ENCODE measurements around the gene FDXR. TPM values are rescaled to one million over a fixed set of nuclear protein-coding genes. Genes with fewer than 3 reads are reported as not detected.
A peak's percentile ranks its signal among the peaks of the same experiment; 100 is the strongest.

Gene FDXR
- total RNA-seq, 1 donor from 2014 or later, result 4.5 TPM

GRCh38 chr17:74862108-74862901 lies 10.5 kb downstream of the FDXR start:
- ATAC-seq (peak; percentile 66), DNase-seq (peak; percentile 86)
- intact Hi-C loops (cut with micrococcal nuclease), result loop anchor here (5.0 kb wide), 1 partner anchor 70 kb away; no protein-coding TSS in a partner anchor

- intact Hi-C loops (cut with micrococcal nuclease), result loop anchor here (5.0 kb wide), 1 partner anchor 69 kb away; no protein-coding TSS in a partner anchor
- ATAC-seq, result no peak
- DNase-seq, result no peak
These were observed 11.1 kb downstream of the FDXR start for GRCh38 chr17:74861662-74862107.

- DNase-seq (no peak), ATAC-seq (no peak)
- intact Hi-C loops (cut with micrococcal nuclease), result loop anchor here (5.0 kb wide), 1 partner anchor 69 kb away; no protein-coding TSS in a partner anchor
These were observed 11.7 kb downstream of the FDXR start for GRCh38 chr17:74860872-74861661.

- intact Hi-C loops (cut with micrococcal nuclease), result loop anchor here (5.0 kb wide), 1 partner anchor 68 kb away; no protein-coding TSS in a partner anchor
- DNase-seq (no peak), ATAC-seq (no peak)
These were observed 12.4 kb downstream of the FDXR start for GRCh38 chr17:74860229-74860871.

- intact Hi-C loops (cut with micrococcal nuclease), result loop anchor here (5.0 kb wide), 1 partner anchor 67 kb away; no protein-coding TSS in a partner anchor
- ATAC-seq (peak; percentile 19), DNase-seq (peak; percentile 56)
These were observed 13.2 kb downstream of the FDXR start, which contains the start of gene GRIN2C for GRCh38 chr17:74859459-74860228. GRIN2C (minus strand) TSS chr17:74859885; CDS start chr17:74855092, 4,793 bp downstream.

GRCh38 chr17:74858672-74859458 lies 13.9 kb downstream of the FDXR start:
- no peak for ATAC-seq
- DNase-seq, result no peak
- intact Hi-C loops (cut with micrococcal nuclease), result no loop called here

- intact Hi-C loops (cut with micrococcal nuclease), result no loop called here
- ATAC-seq, result no peak
- no peak for DNase-seq
These were observed 15.6 kb downstream of the FDXR start for GRCh38 chr17:74857191-74857590.

GRCh38 chr17:74856112-74856511 lies 16.7 kb downstream of the FDXR start:
- ATAC-seq (no peak), DNase-seq (no peak)
- intact Hi-C loops (cut with micrococcal nuclease), result no loop called here

- no peak for DNase-seq
- intact Hi-C loops (cut with micrococcal nuclease), result no loop called here
- ATAC-seq, result no peak
These were observed 17.5 kb downstream of the FDXR start for GRCh38 chr17:74855323-74855722.

- ATAC-seq, result no peak
- intact Hi-C loops (cut with micrococcal nuclease), result no loop called here
- no peak for DNase-seq
These were observed 18.0 kb downstream of the FDXR start for GRCh38 chr17:74854792-74855191.

- DNase-seq, result no peak
- no peak for ATAC-seq
- intact Hi-C loops (cut with micrococcal nuclease), result no loop called here
These were observed 19.1 kb downstream of the FDXR start for GRCh38 chr17:74853669-74854068.

- DNase-seq (no peak), ATAC-seq (no peak)
- intact Hi-C loops (cut with micrococcal nuclease), result no loop called here
These were observed 19.8 kb downstream of the FDXR start for GRCh38 chr17:74853048-74853397.

- no peak for DNase-seq
These were observed 20.4 kb downstream of the FDXR start for GRCh38 chr17:74852237-74853047.

GRCh38 chr17:74851612-74852236 lies 21.1 kb downstream of the FDXR start:
- ATAC-seq (no peak), DNase-seq (no peak)
- intact Hi-C loops (cut with micrococcal nuclease), result no loop called here

More at GRCh38 chr17:74852237-74853047, 20.4 kb downstream of the FDXR start:
- peak; percentile 25 for ATAC-seq
- intact Hi-C loops (cut with micrococcal nuclease), result no loop called here

GRCh38 chr17:74850914-74851313 lies 21.9 kb downstream of the FDXR start:
- ATAC-seq, result no peak
- DNase-seq, result no peak
- intact Hi-C loops (cut with micrococcal nuclease), result no loop called here

- ATAC-seq (no peak), DNase-seq (no peak)
- intact Hi-C loops (cut with micrococcal nuclease), result no loop called here
These were observed 22.5 kb downstream of the FDXR start for GRCh38 chr17:74850310-74850709.
